GM19240 (cell line): ENCODE measurements around the gene PDGFC.

ENCODE experiments used
- DNase-seq: peaks from one replicate; pipeline ENCODE4 v3.0.0; 2011; ENCODE audit warnings: low spot score; ENCODE audit not compliant: insufficient read length

Gene PDGFC

DNA sequence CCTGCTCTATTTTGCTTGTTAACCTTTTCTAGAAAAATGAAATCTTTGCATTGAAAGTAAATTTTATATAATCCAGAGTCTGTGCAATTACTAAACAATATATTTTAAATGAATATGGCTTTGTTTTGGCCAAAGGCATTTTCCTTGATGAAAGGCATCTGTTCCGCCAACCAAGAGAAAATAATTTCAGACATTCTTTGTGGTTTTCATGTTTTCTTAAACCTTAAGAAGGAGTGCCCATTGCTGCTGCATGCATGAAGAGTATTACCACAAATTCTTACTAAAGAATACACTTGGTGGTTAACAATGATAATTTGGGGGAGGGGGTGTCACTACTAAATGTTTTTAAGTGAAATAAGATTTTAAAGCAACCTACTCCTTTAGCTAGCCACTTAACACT lies 2.7 kb upstream of the PDGFC start:
- no peak for DNase-seq

DNA sequence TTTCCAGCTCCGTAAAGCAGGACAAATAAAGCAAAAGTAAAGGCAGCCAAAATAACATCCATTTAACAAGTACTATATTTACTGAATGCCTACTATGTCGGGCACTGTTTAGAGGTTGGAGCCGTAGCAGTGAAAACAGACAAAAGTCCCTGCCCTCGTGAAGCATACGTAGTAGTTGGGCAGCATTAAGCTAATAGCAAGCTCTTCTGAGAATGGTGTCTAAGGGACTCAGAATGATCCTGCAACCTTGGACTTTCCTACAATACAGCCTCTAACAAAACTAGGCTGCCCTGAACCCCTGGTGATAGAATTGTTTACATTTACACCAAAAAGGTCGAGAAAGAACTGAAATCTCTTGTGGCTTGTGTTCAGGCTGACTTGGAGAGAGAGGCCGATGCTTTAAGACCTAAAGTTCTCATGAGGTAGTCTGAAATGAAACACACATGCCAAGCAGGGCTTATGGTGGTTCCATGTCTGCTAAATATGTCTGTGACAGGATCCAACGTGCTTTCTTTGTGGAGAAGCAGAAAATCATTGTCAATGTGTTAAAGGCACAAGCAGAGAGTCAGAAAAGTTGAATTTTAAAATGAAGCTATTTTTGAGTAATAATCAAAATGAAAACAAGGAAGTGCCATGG lies 898 bp upstream of the PDGFC start:
- DNase-seq: no peak

DNA sequence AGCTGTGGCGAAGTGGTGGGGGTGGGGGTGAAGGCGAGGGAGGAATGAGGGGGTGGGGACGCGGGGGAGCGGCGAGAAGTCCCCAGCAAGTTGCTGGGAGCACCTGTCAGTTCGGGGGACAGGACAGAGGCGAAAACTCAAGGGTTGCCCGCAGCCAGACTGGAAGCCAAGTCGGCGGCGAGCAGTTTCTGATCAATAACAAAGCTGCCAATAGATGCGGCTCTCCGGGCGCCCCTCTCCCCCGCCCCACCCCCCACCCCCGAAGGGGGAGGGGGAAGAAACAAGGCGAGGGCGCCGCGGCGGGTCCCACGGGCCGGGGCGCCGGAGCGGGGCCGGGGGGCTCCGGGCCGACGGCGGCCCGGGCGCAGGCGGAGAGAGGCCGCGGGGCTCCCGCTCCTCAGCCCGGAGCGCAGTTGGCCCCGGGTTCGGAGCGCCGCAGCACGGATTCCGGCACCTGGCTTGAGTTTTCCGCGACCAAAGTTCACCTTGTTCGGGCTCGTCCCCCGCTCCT lies 379 bp downstream of the PDGFC start:
- no peak for DNase-seq

DNA sequence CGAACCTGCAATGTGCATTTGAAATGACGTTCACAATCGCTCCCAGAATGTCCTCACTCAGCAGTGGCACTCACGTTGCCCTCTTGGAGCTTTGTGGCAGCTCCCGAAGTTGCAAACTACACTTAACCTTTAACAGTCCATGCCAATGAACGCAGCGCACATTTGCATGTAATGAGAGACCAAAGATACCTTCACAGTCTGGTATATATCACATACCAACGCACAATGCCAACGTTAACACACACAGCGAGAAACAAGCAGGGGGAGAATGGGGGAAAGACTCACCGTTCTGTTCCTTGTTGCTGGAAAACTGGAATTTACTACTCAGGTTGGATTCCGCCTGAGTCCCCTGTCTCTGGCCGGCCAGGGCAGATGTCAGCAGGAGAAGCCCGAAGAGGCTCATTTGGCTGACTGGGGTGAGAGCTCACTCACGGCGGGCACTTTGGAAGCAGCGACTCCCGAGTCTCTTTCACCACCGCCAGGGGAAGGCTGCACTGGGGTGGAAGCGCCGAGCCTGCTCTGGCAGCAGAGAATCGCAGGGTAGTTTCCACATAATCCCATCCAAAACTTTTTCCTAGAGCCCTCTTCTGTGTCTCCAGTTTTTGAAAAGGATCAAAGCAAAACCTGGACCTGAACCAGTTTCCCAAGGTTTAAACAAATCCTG lies 966 bp downstream of the PDGFC start:
- no peak for DNase-seq

DNA sequence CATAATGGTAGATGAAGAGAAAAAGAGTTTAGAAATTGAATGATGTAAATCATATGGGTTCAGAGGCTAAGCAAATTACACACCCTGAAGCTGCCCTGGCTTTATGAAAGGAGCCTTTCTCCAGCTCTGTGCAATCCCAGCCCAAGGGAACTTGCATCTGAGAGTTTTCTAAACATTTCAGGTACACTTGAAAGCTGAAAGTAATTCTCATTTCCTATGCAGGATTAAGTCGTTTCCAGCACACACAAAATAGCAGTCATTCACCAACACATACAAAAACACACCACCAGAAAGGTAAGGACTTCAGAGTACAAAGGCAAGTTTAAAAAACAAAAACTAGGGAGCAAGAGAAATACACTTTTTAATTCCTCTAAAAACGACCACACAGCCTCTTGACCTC lies 1.7 kb downstream of the PDGFC start:
- no peak for DNase-seq

DNA sequence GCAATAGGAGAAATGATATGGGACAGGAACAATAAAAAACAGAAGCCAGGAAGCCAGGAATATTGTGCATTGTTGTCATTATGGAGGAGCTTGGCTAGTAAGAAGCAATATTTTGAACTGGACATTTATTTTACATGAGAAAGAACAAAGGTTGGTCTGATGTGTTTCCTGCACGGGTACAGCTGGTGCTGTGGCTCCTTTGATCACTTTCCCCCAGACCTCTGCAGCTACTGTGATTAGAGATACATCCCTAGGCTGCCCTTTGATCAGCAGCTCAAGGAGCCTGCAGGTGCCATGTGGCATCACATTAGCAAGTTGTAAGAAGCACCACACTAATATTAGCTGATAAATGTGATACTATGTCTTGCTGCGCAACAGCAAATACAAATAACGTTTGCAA lies 2.5 kb downstream of the PDGFC start:
- no peak for DNase-seq

DNA sequence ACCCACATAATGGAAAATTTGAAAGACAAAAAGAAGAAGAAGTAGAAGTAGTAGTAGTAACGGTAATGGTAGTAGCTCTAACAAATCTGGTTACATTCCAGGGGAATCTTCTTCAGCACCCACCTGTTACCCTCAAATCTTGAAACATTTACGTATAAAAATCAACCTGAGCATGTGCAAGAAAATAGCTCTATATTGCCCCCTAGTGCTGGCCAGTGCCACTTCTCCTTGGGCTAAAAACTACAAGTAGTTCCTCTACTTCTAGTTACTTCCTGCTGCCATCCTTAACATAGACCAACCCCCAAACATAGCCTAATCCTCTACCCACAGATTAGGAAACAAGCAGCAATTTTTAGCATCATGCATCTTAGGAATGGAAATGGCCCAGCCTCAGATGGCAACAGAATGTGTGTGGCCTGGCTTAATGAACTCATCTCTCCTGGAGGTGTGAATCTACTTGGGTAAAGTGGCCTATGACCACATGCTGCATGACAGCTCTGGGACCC lies 3.1 kb downstream of the PDGFC start:
- no peak for DNase-seq

DNA sequence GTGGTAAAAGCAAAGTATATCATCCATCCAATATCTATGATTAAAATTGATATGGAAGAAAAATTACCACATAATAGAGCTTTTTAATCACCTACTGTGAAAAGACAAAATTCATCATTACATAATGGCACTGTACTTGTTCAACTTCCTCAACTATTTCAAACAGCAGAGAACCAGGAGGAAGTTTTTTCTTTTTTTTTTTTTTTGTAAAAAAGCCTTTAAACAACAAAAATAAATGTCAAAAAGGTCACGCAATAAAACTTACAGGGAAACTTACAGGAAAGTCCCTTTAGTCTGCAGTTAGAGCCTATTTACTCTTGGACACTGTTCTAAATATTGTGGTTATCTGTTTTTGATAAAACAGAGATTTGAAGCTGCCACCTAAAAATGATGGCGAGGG lies 4.8 kb downstream of the PDGFC start:
- no peak for DNase-seq

DNA sequence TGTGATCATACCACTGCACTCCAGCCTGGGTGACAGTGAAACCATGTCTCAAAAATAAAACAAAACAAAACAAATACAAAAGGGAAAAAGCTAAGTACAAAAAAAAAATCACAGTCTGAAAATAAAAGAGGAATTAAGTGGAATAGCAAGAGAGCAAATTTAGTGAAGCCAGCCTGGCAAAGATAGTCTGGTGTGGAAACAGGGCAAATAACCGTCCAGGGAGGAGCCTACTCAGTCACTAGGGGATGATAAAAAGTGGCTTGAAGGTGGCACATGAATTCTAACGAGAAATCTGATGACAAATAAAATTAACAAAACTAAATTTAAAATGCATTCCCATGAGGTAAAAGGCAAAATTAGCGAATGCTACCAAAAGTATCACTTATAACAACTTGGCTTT lies 8.2 kb downstream of the PDGFC start:
- no peak for DNase-seq

DNA sequence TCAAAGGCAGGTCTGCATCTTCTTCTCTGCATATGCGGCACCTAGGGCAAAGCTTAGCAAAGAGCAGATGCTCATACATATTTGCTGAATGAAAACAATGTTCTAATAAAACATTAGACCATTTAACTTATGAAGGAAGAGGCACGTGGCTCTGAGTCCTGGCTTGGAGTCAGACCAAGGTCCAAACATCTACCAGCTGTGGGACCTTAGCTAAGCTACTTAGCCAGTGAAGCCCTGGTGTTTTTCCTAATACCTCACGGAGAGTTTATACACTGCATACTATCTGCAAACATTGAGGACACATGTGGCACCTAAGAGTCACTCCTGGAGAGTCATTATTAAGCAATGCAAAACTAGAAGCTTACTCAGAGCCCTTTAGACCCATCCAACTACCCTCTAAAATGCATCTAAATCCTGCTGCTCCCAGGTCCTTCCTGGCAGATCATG lies 9.0 kb downstream of the PDGFC start:
- DNase-seq: no peak

DNA sequence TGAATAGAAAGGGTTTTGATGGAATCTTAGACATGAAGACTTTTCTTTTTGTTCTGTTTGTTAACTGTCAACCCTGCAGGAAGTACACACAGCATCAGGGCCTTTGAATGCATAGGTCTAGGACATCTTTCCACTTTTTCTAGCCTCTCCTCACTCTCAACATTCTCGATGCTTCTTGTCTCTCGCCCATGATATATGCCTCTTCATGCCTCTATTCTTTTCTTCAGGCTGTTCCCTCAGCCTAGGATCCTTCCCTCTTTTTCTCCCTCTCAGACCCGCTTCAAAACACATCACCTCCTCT lies 9.6 kb downstream of the PDGFC start:
- no peak for DNase-seq

DNA sequence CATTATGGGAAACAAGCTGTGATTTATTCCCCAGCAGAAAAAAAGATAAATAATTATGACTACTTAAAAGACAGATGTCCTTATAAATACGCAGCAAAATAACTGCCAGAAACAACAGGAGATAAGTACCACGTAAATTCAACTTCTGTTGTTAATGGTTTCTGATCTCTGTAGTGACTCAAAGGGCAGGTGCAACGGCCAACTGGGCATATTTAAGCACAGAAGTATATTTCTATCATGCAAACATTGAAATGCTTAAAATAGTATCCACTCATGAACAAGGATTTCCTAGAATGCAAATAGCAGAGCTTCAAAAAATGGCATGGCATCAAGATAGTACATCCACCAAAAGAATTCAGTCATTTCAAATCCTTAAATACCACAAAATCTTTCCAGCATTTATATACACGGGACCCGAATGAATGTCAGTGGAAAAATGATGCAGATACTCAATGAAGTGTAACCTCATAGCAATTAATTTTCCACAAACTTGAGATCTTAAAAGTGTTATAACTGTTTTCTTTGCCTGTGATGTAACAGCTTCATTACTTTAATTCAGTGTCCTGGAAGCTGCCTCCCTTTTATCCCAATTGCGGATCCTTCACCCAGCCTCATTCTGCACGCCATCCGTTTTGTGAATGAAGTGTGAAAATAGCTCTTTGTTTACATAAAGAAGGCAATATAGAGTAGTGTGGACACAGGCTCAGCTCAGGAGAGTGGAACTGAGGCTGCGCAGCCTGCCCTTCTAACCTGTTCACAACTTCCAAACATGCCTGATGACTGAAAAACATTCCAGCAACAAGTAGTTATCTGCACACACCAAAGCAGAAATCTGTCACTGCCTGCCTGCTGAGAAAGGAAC lies 10.2 kb downstream of the PDGFC start:
- no peak for DNase-seq

DNA sequence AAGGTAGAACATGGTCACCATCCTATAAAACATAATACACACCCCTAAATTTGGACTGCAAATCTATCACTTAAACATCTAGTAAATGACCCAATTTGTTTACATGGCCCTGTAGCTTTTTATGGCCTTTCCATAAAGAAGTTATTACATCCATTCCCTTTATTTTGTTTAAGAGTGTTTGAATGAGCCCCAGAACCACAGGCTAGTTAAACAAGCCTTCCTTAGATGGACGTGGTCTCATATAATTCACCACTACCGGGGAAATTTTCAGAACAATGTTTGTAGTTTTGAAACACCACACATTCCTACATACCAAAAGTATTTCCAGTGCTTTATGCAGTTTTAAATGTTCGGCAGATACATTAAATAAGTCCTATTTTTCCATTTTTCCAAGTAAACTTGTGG lies 12.3 kb downstream of the PDGFC start:
- no peak for DNase-seq

DNA sequence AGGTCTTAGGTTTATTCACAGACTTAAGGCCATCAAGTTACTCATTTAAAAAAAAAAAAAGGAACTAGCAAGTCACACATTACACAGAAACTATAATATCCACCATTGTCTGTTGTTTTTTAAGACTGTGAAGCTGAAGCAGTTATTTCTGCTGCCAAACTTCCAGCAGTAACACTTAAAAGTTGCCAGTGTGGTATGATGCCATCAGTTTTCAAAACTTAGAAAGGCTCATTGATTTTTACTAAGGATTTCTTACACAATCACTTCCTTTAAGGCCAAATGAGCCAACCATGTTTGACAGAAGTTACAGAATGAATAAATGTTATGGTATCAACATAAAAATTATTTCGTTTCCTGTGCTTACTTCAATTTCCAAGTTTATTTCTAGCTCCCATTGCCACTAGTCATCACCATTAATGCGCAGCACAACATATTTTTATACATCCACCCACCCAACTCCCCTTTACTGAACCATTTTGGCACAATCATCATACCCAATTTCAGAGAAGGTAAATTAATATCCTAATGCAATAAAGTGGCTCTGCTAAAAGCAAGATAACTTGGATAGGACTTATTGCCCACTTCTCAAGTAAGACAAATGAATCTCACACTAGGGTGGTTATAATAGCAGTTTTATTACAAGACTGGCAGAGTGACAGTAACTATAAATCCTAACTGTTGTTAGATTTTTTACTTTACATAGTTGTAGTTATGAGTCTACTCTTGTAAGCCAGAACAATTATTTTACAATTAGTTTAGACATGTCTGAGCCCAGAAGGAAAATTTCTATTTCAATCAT lies 13.1 kb downstream of the PDGFC start:
- DNase-seq: no peak

DNA sequence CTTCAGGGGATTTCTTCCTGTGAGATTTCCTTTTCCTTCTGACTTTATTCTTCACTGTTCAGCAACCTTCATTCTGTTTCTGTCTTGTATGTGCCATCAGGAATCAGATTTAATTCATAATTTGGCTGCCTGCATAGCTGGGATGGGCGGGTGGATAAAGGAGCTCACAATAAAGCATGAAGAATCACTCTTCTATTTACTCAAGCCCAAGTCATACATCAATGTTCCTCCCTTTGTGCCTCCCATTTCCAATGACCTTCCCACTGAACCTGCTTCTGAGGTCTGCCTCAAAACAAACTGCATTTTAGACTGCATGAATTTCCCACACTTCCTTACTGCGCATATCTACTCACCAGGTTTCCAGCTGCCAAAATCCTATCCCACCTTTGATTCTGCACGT lies 14.0 kb downstream of the PDGFC start:
- DNase-seq: no peak

DNA sequence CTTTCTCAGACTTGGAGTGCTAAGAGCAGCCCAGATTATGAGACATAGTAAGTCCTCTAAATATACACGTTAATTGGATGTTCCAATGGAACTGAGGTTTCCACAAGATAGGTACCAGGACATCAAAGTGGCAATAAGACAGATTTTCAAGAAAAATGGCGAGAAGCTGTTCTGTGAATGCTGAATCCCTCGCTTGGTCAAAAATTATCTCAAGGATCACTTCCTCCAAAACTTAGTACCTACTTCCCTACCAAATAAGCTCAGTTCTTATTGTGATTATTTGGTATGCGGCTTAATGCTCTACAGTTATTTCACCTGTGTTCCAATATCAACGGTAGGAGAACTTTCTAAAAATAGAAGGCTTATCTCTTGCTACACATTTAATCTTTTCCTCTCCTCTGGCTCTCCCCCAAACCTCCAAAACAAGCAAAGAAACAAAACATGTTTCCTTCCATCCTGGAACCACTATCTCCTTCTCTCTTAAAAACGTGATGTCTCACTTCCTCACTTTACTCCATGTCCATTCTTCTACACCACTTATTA lies 14.7 kb downstream of the PDGFC start:
- no peak for DNase-seq

DNA sequence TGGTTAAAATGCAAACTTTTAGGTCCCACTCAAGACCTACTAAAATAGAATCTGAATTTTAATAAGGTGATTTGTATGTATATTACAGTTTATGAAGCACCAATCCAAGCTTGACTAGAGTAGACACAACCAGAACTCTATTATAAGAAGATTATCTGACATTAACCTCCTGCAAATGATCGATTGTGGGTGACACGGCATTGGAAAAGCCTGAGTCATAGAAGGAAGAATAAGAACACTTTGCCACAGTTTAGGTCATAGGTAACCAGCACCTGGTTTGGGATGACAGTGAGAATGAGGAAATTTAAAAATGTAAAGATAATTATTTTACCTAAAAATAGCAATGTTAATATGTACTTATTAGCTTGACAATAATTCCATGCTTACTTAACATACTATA lies 15.2 kb downstream of the PDGFC start:
- no peak for DNase-seq

DNA sequence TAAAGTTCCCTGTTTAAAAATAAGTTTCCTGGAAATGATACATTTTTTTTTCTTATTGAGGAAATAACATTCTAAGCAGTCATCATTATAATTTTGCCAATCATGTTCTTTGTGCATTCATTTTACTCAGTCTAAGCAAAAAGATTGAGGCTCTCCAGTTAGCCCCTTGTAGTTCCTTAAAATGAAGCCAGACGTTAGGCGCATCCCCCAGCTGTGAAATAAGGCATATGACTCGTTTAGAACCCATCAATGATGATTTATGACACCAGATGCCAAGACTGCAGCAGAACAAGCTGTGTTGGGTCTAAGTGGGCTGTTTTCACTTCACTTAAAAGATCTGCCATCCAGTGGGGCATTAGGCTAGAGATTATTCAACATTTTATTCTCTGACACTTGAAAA lies 17.0 kb downstream of the PDGFC start:
- DNase-seq: no peak

DNA sequence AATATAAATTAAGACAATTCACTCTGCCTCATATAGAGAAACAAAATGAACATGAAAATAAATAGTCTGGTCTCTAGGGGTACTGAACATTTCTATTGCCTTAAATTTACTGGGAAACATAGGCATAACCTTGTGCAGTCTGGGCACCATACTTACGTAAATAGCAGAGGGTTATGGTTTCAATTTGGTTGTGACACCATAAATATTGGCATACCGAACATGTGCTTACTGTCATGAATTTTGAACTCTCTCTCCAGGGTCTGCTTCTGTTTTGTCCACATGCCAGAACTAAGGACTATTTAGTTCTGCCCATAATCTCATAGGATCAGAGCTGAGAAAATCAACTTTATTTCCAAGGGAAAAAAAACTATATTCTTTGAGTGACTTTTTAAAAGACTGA lies 17.6 kb downstream of the PDGFC start:
- DNase-seq: no peak

DNA sequence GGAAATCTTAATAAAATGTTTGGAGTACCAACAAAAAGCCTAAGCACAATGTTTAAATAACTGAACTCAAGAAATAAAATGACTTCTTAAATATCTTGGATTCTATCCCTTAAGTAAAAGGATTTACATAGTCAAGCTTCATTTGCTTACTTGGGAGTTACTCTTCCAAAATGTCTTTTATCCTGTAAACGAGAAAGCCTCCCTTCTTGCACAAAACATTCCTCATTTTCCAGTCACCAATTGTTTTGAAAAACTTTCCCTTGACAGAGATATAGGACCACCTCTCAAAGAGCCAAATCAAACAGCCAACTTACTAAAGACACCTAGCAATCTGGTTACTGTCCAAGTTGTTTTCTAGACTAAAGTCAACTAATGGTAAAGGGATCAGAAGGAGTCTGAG lies 18.6 kb downstream of the PDGFC start:
- DNase-seq: no peak

DNA sequence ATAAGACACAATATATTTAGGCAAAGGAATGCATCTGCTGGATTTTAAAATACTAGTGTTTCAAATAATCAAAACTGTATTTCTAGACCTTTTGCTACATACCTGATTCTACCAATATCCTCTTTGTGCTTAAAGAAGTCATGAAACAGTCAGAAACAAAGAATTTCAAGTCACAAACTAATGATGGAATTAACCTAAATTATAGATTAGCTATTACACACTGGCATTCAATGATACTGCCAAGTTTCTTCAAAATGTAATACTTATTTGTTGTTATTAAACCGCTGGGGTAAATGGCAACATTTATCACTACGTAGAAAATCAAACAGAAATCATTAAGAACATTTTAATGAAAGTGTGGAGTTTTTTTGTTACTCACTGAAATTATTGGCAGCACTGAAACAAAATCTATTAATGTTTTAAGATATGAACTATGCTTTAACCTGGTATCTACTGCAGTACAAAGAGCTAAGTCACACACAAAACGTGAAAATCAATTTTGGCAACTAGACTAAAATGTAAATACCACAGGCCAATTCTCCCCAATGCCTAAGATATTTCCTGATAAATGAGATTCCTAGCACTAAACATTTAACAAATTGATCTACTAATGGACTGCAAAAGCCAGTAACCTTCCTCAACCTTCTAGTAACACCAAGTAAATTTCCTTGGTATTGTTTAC lies 19.4 kb downstream of the PDGFC start:
- DNase-seq: no peak
